ENCODE results near the gene TRIM31.
"Not testable (repeated sequence)": the region's sequence is repeated elsewhere in the genome, so short reads cannot be mapped to it uniquely, and the experiment has no call there.

Gene TRIM31

DNA sequence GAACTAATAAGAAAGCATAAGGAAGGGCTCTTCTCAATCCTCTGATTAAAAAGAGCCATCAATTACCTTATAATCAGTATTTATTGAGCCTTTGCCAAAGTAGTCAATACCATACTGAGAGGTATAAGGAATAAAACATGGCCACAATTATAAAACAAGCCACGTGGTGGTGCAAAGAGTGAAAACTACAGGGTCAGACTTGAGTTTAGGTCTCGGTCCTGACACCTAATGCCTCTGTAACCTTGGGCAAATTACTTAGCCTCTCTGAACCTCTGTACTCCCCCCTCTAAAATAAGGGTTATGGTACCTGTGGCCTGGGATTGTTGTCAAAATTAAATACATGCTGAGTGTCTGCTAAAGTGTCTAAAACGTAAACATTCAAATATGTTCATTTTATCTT, 36.3 kb upstream of the TRIM31 start:
- FAIRE-seq: no peak

DNA sequence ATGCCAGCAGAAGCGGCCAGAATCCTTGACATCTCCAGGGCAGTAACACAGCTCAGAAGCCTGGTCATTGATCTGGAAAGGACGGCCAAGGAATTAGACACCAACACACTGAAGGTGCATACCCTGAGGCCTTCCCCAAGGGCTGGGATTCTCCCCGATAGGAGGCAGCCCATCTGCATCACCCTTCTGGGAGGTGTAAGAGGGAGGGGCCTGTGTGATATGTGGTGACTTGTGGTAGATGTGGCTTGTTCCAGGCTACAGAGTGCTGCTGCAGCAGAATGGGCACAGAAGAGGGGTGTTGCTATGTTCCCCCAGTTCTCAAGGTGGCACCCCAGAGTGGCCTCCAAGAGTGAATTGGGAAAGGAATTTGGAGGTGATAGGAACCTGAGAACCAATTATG, 34.2 kb upstream of the TRIM31 start:
- no peak for FAIRE-seq

DNA sequence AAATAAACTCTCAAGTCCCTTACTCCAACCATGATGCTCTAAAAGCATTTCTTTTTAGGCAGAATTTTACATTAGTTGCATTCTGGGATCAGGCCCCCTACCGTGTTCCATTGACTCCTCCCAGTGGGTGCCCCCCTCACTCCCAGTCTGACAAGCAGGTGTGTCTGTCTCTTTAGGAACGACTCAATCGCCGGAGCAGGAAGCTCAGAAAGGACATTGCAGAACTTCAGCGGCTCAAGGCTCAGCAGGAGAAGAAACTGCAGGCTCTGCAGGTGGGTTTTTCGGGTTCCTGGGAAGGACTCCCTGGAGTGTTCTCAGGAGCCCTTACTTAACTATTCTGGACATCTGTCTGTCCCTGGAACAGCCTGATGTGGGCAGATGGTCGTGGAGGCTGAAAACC, 32.9 kb upstream of the TRIM31 start:
- FAIRE-seq: no peak

DNA sequence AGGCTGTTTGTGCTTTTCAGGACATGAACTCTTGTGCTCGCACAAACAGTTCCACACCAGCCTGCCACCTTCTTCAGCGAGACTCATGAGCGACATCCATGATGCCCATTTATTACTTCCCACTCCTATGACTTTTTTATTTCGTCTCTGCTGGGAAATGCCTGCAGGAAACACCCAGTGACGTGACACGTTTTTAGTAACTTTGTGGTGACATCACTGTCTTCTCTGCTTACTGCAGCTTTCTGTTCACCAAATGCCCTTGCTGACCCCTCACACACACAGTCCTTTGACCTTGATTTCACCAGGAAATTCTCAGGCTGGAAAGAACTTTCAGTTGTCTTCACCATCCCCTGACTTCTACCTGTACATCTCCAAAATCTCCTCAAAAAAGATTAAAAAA, 31.9 kb upstream of the TRIM31 start:
- FAIRE-seq: no peak

DNA sequence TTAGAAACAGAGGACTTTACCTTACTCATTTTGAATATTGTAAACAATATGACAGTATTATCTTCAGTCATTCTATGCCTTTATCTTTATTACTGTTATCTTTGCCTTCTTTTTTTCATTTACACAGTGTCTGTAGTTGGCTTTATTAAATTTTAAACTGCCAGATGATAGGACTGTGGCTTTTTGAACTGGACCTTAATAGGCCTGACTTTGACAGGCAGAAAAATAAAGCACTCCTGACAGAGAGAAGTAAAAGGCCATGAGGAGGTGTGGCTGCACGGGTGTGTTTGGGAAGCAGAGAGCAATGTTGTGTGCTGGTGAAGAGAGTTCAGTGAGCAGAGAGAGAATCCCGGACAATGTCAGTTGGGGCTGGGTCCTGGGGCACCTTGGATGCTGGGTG, 30.9 kb upstream of the TRIM31 start:
- no peak for FAIRE-seq

DNA sequence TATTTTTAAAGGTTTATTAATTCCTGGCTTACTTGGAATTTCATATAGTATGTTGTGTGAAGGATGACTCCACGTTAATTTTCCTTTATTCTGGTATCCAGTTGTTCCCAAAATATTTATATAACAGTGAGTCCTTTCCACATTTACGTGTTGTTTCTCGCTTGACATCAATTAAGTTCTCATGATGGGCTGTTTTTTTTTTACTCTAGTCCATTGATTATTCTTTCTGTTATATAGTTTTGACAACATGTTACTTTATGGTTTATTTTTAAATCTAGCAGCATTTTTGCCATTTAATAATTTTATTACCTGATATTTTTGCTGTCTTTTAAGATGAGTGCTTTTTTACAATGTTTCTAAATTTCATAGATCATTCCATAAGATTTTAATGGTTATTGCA, 29.8 kb upstream of the TRIM31 start:
- no peak for FAIRE-seq

DNA sequence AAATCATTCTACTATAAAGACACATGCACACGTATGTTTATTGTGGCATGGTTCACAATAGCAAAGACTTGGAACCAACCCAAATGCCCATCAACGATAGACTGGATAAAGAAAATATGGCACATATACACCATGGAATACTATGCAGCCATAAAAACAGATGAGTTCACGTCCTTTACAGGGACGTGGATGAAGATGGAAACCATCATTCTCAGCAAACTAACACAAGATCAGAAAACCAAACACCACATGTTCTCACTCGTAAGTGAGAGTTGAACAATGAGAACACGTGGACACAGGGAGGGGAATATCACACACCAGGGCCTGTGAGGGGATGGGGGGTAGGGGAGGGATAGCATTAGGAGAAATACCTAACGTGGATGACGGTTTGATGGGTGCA, 27.4 kb upstream of the TRIM31 start:
- not testable (repeated sequence) for FAIRE-seq

DNA sequence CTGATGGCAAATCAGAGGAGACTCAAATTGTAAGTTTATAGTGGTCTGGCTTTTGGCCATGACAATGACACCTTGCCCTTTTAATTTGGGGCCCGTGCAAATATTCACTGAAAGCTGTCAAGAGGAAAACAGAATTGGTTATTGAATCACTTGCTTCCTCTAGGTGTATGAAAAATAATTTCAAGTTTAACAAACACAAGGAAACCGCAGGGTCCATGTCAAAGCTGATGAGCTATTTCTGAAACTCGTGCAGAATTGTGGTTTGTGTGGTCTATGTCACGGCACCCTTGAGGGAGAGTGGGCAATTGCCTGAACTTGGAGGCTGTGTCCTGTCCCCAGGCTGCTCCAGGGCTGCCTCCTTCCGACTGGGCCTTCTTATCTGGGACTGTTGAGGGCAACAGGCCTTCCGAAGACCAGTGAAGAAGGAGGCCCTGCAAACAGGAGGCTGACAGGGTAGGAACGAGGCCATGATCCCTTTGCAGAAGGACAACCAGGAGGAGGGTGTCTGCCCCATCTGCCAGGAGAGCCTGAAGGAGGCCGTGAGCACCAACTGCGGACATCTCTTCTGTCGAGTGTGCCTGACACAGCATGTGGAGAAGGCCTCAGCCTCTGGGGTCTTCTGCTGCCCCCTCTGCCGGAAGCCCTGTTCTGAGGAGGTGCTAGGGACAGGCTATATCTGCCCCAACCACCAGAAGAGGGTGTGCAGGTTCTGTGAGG, 23.8 kb upstream of the TRIM31 start:
- FAIRE-seq: no peak

DNA sequence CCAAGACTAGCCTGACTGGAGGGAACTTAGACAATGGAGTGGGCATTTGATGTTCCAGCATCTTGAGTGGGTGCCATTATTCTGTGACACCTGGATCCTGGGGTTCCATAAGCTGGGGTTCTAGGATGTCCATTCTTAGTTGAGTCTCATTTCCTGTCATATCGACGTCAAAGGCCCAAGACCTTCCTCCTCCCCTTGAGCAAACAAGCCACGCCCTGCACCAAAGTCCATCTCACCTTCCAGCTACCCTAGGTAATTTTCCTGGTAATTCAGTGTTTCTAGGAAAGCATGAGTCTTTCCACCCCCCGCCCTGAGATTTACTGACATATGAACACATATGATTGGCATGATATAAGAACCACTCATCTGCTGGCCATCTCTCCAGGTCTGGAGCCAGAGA, 22.9 kb upstream of the TRIM31 start, which contains the start of gene TRIM40:
Gene TRIM40, plus strand, starts transcription at position 384 of the 400 bp plus-strand sequence. CDS start 897 bp downstream, outside the sequence.
- no peak for FAIRE-seq

DNA sequence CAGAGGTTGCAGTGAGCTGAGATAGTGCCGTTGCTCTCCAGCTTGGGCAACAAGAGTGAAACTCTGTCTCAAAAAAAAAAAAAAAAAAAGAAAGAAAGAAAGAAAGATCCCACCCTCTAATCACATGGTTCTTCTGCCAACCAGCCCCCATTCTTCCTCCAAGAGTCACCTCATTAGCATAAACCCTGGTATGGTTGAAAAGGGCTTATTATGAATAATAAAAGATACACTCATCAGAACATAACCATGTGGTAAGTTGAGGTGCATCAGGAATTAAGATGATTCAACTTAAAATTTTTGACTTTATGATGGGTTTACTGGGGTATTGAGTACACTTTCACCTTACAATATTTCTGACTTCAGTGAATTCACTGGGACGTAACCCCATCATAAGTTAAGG, 22.3 kb upstream of the TRIM31 start:
- FAIRE-seq: no peak

DNA sequence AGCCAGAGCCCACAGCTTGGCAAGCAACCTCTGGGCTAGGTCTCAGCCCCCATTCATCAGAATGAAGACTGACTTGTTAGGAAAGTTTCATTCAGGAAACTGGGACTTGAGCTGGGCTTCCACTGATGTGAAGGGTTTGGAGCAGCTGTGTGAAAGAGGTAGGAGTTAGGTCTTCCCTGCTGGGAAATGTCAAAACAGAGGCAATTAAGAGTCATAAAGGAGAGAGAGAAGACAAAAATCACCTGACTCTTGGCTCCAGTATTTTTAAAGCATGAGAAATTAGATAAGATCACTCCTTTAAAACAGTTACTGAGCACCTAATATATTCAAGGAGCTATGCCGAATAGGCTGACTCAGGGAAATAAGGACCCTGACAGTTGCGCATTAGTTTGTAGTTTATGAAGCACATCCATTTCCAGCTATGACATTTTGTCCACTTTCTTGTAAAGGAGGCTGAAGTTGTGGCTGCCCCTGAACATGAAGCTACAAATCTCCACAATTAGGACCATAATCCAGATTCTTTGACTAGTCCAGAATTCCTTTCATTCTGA, 19.1 kb upstream of the TRIM31 start:
- no peak for FAIRE-seq

DNA sequence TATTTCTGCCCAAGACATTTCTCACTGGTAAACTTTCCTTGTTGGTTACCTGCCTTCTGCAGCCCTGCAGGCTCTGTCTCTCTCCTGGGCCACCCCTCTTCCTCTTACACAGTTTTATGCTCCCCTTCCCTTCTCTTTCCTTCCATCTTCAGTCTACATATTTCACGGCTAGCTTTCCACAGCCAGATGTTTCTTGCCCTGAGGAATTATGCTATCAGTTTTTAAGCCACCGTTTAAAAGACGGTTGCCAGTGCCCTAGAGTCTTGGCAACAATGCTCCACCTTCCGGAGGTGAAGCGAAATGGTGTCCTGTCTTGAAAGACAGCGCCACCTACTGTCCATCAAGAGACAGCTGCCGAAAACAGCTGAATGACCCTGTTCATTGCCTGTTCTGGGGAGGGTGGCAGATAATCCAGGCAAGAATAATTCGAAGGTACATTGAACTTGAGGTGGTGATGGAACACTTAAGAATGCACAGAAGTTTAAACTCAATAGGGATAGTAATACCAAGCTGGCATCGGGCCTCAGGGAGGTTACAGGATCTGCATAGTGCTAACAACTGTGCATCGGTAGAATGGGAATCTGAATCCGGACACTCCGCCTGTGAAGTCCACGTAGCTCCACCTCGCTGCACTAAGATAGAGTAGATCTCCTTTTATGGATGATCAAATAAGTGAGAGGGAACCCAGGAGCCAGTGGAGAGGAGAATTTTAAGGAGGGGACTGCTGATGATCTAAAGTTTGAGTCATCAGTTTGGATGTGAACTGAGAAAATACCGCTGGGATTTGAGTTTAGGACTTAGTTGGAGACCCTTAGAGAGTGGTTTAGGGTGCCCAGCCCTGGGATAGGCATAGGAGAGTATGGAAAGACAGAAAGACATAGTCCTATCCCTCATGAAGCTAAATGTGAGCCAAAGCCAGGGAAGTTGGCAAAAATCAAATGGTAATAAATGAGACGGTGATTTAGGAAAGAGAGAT, 18.3 kb upstream of the TRIM31 start:
- peak; percentile 81 for FAIRE-seq

DNA sequence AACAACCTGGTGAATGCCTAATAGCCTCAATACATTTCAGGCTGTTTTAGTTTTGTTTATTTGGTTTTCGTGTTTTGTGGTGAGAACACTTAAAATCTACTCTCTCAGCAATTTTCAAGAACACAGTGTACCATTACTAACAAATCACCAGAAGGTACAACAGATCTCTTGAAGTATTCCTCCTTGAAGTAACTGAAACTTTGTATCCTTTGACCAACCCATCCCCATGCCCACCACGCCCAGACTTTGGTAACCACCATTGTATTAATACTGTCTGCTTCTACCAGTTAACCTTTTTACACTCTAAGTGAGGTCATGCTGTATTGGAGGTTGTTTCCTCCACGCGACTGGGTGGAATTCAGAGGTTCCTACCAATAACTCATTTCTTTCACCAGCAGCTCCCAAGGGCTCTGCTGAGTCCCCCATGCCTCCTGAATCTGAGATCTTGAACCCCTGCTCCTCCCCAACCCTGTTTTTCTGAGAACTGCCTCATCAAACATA, 17.3 kb upstream of the TRIM31 start:
- FAIRE-seq: no peak

DNA sequence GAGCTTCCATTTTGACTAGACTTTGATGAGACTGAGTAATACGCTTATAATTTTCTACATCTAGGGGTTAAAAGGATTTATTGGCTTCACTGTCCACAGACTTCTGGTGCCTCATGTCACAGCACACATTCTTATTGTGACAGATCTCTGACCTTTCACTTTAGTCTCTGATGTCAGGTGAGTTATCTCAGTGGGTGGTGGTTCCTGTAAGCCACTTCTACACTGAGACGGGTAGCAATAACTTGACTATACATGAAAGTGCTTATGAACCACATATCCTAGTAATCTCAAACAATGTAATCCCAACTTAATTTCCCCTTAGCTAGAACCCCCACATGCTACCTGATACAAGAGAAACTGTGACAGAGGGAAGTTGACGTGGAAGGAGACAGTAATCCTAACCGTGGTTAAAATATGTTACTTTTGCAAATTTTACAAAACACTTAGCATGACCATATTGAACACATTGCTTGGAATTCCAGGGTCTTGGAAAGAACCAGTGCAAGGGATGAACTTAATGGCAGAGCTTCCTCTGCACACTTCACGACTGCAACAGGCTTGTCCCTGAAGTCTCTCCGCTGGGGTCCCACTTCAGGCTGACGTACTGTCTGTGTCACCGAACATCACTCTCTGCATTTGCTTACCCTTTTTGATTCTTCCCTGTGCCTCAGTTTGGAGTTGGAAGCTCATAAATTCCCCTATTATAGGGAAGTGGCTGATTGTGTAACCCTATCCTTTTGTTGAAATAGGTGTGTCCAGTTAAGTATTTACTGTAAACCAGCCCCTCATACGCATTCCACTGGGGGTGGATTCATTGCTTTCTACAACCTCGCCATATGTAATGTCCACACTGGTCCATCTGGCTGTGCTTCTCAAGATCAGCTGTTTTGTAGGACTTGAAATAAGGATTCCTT, 16.6 kb upstream of the TRIM31 start:
- no peak for FAIRE-seq

DNA sequence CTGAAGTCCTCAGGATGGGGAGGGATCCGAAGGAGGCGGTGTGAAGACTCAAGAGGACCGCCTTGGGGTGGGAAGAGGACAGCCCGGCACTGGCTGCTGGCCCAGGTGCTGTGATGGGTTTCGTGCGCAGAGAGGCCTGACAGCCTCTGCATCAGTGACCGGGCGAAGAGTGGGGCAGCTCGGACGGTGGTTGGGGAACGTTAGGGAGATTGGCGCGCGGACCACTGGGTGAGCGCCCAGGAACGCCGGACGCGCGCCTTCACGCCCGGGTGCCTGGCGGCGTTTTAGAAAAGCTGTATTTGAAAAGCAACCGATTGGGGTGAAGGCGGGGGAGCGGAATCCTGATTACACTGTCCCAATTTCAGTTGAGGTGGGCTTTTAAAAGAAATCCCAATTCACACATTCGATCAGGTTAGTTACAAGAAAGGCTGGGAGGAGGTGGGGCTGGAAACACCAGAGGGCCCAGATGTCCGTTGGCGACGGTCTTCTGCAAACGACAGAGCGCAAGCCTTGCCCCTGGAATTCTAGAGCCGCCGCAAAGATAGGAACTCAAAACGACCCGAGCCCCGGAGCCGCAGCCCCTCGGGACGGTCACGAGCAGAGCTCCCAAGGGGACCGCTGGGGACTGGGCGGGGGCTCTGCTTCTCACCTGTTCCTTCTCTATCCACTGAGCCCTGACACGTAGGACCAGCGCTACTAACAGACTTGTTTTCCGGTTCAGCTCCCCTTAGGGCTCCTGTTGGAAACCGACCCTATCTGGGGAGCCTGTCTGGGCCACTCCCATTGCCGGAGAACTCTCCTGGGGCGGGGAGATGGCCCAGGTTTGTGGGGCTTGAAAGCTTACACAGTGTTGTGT, 14.6 kb upstream of the TRIM31 start:
- FAIRE-seq: no peak

DNA sequence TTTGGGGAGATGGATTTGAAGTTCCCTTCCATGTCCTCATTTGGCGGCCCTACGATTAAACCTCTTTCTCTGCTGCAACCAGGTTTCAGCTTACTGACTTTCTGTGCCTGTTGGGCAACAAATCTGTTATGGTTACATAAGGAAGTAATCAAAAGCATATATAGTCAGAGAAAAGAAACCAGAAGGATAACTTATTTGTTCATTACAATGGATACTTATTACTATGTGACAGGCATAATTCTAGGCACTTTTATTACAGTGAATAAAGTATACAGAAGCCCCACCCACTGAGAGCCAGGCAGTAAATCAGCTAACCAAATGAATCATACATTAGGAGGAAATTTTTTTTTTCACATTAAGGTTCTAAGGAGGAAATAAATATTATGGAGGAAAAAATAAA, 9.6 kb upstream of the TRIM31 start:
- no peak for FAIRE-seq

DNA sequence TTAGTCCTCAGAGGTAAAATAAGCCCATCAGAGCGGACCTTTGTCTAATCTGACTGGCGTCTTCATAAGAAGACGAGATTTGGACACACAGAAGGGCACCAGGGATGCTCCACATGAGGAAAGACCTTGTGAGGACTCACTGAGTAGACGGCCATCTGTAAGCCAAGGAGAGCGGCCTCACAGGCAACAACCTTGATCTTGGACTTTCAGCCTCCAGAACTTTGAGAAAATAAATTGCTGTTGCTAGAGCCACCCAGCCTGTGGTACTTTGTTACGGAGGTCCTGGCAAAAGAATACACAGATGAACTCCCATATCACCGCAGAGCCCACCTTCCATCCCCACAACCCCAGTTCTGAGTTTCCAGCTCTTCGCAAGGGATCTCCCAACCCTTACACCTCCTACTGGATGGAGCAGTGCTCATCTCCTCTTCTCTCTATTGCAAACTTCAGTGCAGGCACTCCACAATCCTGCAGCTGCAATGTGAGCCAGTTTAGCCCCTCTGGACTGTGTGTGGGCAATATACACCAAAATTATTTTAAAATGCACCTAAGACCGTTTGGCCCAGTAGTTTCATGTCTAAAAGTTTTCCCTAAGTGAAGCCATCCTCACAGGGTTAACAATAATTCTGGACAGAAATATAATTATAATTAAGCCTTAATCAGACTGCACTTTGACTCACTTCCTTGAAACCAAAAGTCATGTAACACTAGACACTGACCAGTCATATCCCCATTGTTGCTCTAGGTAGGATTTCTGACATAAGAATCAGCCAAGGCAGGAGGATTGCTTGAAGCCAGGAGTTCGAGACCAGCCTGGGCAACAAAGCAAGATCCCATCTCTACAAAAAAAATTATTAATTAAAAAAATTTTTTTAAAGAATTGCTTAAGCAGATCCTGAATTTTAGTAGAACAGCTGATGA, 8.8 kb upstream of the TRIM31 start:
- FAIRE-seq: no peak

DNA sequence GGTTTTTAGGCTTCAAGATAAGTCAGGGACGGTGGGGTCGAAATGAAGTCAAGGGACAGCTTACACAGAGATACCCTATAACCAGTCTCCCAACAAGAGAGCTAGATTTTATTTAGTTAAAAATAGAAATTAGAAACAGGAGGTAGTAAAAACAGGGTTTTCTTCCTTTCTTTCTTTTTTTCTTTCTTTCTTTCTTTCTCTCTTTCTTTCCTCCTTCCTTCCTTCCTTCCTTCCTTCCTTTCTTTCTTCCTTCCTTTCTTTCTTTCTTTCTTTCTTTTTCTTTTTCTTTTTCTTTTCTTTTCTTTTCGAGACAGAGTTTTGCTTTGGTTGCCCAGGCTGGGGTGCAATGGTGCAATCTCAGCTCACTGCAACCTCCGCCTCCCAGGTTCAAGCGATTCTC, 5.8 kb upstream of the TRIM31 start:
- not testable (repeated sequence) for FAIRE-seq

DNA sequence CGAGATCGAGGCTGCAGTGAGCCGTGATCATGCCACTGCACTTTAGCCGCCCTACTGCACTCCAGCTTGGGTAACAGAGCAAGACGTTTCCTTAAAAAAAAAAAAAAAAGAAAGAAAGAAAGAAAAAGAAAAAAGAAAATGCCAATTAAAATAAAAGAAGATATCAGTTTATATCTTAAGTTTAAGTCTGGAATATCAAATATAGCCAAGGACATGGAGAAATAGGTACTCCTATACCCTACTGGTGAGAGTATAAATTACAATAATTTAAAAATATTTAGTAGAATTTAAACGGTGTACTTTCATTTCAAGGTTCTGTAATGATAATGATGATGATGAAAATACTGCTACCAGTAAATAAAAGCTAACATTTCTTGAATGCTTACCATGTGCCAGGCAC, 3.8 kb upstream of the TRIM31 start:
- FAIRE-seq: no peak

DNA sequence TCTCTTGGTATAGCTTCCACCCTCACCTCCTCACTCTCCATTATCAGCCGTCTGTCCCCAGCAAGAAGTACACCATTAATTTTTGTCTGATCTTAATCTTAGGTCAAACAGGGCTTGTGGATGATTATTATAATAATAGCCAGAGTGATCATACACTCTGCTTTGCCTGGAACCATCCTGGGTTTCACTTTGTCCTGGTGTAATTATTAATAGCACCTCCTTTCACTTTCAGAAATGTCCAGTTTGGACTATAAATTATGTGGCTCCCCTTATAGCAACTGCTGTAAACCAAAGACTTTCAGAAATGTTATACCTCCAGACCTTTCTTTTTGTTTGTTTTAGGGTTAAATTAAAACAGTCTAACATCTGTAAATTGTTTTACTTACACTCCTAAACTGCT, 951 bp upstream of the TRIM31 start:
- no peak for FAIRE-seq

All from islet of Langerhans (tissue), 1 donor.